Adrenal gland (tissue), 5 donors: Measurements from ENCODE around the gene GSTM3.

Experiments
- CTCF ChIP-seq, 6 experiments: fragments of 450-650 bp in 4 of 6; fragments of 200-600 bp in 2 of 6; sonication (generic) in 1 of 6; IDR thresholded peaks; 1 replicate in 5 of 6; 2 replicates in 1 of 6; pipeline versions ENCODE4 v1.5.1 to v1.8.0; 2016 to 2021; ENCODE audit warnings: antibody characterized with exemption in 6 of 6, mild to moderate bottlenecking in 2 of 6, moderate library complexity in 1 of 6
- POLR2A ChIP-seq, 2 donors: fragments of 450-650 bp; IDR thresholded peaks; one replicate each; pipeline ENCODE4 v1.6.1; 2017; ENCODE audit warnings: antibody characterized with exemption in 2 of 2, mild to moderate bottlenecking in 2 of 2, moderate library complexity in 1 of 2
- donor health status: DM: no; HTN: no; CAD: no.

- TF ChIP-seq CTCF (IDR thresholded peaks at IDR 0.05): no peak
- no peak for TF ChIP-seq POLR2A (IDR thresholded peaks at IDR 0.05)
Observed at GRCh38 chr1:109712321-109712864, 28.4 kb downstream of the GSTM3 start.
